HG03439 (cell line): ENCODE data around the gene RAE1.
A peak's percentile ranks its signal among the peaks of the same experiment; 100 is the strongest.

Experiments
- ATAC-seq: cut with Tn5 transposase; IDR thresholded peaks from one replicate; pipeline ENCODE4 v1.9.1; 2021; ENCODE audit warnings: mild to moderate bottlenecking, moderate library complexity; ENCODE audit not compliant: unreplicated experiment

Gene RAE1

GRCh38 chr20:57385940-57386339, 34.9 kb downstream of the RAE1 start:
- ATAC-seq: no peak

- no peak for ATAC-seq
These were observed 35.7 kb downstream of the RAE1 start for GRCh38 chr20:57386762-57387161.

DNA sequence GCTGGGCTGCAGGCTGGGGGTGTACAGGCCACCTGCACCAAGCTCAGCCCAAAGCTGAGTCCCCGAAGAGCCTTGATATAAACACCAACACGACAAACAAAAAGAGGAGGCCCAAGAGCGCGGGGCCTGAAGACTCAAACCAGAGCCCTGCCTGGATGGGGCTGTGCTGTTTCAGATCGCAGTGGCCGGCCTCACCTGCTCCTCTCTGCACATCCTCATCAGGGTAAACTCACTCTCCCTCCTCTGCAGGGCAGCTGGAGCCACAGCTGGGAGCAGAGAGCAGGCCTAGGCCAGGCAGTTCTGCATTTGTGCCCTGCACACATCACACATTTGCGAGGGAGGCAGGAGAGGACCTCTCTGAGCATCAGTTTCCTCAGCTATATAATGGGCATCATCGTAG, 36.4 kb downstream of the RAE1 start:
- ATAC-seq: no peak

- ATAC-seq: no peak
These were observed 36.9 kb downstream of the RAE1 start for GRCh38 chr20:57387945-57388371.

GRCh38 chr20:57388953-57389694, 38.1 kb downstream of the RAE1 start:
- ATAC-seq: no peak

DNA sequence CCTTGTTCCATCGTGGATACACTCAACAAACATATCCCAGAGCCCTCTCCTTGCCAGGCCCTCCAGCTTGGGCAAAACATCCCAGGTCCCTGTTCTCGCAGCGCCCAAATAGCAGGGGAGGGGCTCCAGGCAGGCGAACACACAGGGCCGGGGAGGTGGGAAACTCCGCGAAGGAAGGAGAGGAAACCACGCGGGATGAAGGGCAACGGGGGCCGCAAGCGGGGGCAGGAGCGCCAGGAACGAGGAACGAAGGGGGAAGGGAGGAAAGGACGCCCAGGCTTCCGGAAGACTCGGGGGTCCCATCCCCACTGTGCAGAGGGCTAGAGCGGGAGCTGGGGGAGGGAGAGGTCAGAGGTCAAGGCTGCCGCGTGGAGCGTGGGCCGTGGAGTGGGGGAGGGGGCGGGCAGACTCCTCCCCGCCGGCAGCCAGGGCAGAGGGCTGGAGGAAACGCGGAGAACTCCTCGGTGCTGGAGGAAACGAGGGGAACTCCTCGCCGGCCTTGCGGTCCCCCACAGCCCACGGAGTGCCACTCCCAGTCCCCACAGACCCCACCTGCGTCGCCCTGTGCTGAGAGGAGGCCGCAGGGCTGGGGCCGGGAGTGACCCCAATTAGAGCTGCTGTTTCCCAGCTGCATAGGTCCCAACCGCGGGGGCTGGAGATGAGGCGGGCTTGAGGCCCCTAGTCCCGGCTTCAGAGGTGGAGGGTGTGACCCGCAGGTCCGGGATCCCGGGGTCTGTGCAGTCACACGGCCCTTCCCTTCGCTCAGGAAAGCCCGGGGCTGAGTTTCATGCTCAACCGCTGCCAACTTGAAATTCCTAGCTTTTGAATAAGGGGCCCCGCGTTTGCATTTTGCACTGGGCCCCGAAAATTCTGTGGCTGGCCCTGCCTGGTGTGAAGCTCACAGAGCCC, 38.9 kb downstream of the RAE1 start:
- no peak for ATAC-seq

GRCh38 chr20:57390604-57391438, 39.8 kb downstream of the RAE1 start, which contains the start of gene RBM38:
Gene RBM38 (plus strand): TSS chr20:57391396. CDS start chr20:57391582, 186 bp downstream.
- peak; percentile 53 for ATAC-seq

- no peak for ATAC-seq
These were observed 40.6 kb downstream of the RAE1 start for GRCh38 chr20:57391439-57392301.

DNA sequence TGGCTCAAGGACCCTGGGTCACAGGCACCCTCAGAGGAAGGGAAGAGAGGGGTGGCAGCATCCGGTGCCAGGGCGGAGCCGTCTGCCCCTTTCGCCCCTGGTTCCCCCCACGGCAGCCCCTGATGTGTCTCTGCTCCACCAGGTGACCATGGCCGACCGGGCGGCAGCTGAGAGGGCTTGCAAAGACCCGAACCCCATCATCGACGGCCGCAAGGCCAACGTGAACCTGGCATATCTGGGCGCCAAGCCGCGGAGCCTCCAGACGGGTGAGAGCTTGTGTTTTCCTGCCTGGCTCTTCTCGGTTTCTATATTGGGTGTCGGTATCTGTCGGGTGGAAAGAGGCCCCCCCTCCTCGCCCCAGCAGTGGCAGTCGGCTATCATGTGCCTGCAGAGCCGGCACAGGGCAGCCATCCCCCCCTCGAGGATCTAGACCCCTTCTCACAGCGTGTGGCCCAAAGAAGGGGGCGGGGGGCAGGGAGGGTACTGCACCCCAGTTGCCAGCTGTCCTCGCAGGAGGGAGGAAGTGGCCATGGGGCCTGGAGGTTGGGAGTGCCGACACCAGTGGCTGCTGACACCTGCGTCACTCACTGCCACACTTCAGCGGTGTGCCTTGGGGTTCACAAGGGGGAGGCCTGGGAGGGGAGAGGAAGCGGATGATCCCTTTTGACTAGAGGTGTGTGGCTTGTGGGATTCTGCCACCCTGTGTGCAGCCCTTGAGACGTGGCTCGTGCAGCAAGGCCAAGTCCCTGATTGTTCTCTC, 41.6 kb downstream of the RAE1 start:
- no peak for ATAC-seq

GRCh38 chr20:57393321-57394120, 42.5 kb downstream of the RAE1 start:
- ATAC-seq: no peak

GRCh38 chr20:57394121-57395082, 43.3 kb downstream of the RAE1 start:
- ATAC-seq: no peak

- no peak for ATAC-seq
These were observed 44.3 kb downstream of the RAE1 start for GRCh38 chr20:57395111-57395966.

- ATAC-seq: no peak
These were observed 45.3 kb downstream of the RAE1 start for GRCh38 chr20:57396212-57396983.

- no peak for ATAC-seq
These were observed 46.1 kb downstream of the RAE1 start for GRCh38 chr20:57396984-57397692.

- peak; percentile 4 for ATAC-seq
These were observed 46.6 kb downstream of the RAE1 start for GRCh38 chr20:57397693-57398108.
